Lower leg skin (tissue), 4 donors: ENCODE data around the gene DENND1A. TPM values are rescaled to one million over a fixed set of nuclear protein-coding genes. Genes with fewer than 3 reads are reported as not detected.

Experiments
- DNase-seq, 2 donors: peaks; one replicate each; pipeline ENCODE4 v3.0.0-alpha.2; 2019; ENCODE audit warnings: low spot score in 2 of 2
- H3K4me3 ChIP-seq: fragments of 200-600 bp; sonication (generic); 2 replicates; pipeline ENCODE4 v1.5.1; 2017; ENCODE audit warnings: mild to moderate bottlenecking, low read depth; ENCODE audit not compliant: poor library complexity, severe bottlenecking
- POLR2A ChIP-seq, 2 donors: fragments of 450-650 bp; IDR thresholded peaks; one replicate each; pipeline ENCODE4 v1.6.1; 2016 to 2017; ENCODE audit warnings: antibody characterized with exemption in 2 of 2, mild to moderate bottlenecking in 1 of 2, moderate library complexity in 1 of 2
- WGBS, 2 donors: methylation state at CpG; one replicate each; pipeline ENCODE4 v1.1.5; 2018; 5-methylcytosine and 5-hydroxymethylcytosine counted together
- intact Hi-C: fragments of 100-400 bp; cut with DNase I; formaldehyde crosslinking; loops from one replicate; pipeline ENCODE4 v1.15.0; 2023; ENCODE audit warnings: low total_unique reads
- total RNA-seq, 4 donors: library from RNA; depleted of rRNA; stranded (reverse); fragments of >200 nt; gene quantifications; one replicate each; pipeline ENCODE4 v1.1.0, GENCODE V29; 2016
- TF ChIP-seq, protein P1 (sequence below), 3 donors: fragments of 450-650 bp; IDR thresholded peaks; one replicate each; pipeline ENCODE4 v1.5.1; 2016; ENCODE audit warnings: antibody characterized with exemption in 3 of 3, mild to moderate bottlenecking in 3 of 3, moderate library complexity in 2 of 3

Gene DENND1A
- total RNA-seq, 4 donors from 2014 or later: 6.5 to 16.3 (median 12.3) TPM

DNA sequence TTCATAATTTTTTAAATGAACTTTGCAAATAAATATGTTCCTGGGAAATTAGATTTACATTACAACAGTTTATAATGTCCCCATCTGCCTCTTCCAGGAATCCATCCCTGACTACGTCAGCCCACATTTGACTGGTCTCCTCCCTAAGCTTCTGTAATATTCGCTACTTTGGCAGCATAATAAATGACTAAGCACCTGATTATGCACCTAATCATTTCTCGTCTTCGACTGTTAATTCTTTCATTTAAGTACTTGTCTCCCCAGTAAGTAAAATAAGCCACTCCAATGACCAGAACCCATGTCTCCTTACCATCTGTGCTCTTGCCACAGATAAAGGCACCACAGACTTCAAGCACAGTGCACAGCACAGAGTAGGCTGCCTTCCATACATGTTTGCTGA is 122.7 kb downstream of the DENND1A start:
- no peak for DNase-seq
- TF ChIP-seq POLR2A (IDR thresholded peaks at IDR 0.05): no peak
- TF ChIP-seq, protein P1, sequence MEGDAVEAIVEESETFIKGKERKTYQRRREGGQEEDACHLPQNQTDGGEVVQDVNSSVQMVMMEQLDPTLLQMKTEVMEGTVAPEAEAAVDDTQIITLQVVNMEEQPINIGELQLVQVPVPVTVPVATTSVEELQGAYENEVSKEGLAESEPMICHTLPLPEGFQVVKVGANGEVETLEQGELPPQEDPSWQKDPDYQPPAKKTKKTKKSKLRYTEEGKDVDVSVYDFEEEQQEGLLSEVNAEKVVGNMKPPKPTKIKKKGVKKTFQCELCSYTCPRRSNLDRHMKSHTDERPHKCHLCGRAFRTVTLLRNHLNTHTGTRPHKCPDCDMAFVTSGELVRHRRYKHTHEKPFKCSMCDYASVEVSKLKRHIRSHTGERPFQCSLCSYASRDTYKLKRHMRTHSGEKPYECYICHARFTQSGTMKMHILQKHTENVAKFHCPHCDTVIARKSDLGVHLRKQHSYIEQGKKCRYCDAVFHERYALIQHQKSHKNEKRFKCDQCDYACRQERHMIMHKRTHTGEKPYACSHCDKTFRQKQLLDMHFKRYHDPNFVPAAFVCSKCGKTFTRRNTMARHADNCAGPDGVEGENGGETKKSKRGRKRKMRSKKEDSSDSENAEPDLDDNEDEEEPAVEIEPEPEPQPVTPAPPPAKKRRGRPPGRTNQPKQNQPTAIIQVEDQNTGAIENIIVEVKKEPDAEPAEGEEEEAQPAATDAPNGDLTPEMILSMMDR (IDR thresholded peaks at IDR 0.05): no peak
- intact Hi-C loops: no loop called here
- 52 to 70% methylated on average over 4 of the region's 4 CpGs for WGBS, 2 donors
- H3K4me3 ChIP-seq: no peak overlapping the region

GRCh38 chr9:123806829-123807228 is 123.1 kb downstream of the DENND1A start:
- H3K4me3 ChIP-seq: no peak overlapping the region
- no peak for DNase-seq
- intact Hi-C loops: no loop called here
- TF ChIP-seq, protein P1 (IDR thresholded peaks at IDR 0.05): no peak
- TF ChIP-seq POLR2A (IDR thresholded peaks at IDR 0.05): no peak

- 75 to 89% methylated on average over 1 of the region's 1 CpG for WGBS, 2 donors
- TF ChIP-seq, protein P1 (IDR thresholded peaks at IDR 0.05): no peak
- no peak for TF ChIP-seq POLR2A (IDR thresholded peaks at IDR 0.05)
- no peak overlapping the region for H3K4me3 ChIP-seq
- DNase-seq: no peak
- intact Hi-C loops: no loop called here
Observed at GRCh38 chr9:123798195-123798594, 131.7 kb downstream of the DENND1A start.

GRCh38 chr9:123796618-123797484 is 133.1 kb downstream of the DENND1A start:
- TF ChIP-seq POLR2A (IDR thresholded peaks at IDR 0.05): no peak
- TF ChIP-seq, protein P1 (IDR thresholded peaks at IDR 0.05): no peak
- intact Hi-C loops: no loop called here
- DNase-seq: no peak
- H3K4me3 ChIP-seq: no peak overlapping the region
- WGBS, 2 donors: 58 to 65% methylated on average over 7 of the region's 7 CpGs

DNA sequence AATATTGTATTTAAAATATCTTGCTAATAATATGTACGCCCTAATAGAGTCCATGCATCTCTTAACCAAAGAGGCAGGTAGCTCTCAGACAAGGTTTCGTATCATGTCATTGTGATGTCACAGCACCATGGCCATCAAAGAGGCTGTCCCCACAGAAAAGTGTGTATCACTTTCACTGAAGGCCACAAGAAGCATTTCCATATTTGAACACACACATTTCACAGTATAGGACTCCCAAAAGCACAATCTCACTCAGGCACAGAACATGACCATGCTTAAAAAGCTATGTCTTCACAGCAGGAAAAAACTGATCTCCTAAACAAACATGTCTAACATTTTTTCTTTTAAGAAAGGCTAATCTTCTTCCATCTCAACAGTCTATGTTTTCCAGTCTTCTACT is 133.8 kb downstream of the DENND1A start:
- DNase-seq: no peak
- WGBS, 2 donors: 96 to 97% methylated on average over 2 of the region's 2 CpGs
- no peak overlapping the region for H3K4me3 ChIP-seq
- no peak for TF ChIP-seq POLR2A (IDR thresholded peaks at IDR 0.05)
- TF ChIP-seq, protein P1 (IDR thresholded peaks at IDR 0.05): no peak
- intact Hi-C loops: no loop called here
